NCI-H82 treated with DMSO at 0.1 percent for 48 hours (cell line): ENCODE results near the gene ITGA2.

ENCODE experiments used
- DNase-seq: peaks from one replicate; lab custom pipeline; 2025; ENCODE audit not compliant: unreplicated experiment; lab: John Stamatoyannopoulos, UW

ITGA2 gene

GRCh38 chr5:52988335-52989024 lies 672 bp upstream of the ITGA2 start:
- no peak for DNase-seq

GRCh38 chr5:52989781-52990527 lies 802 bp downstream of the ITGA2 start:
- no peak for DNase-seq

GRCh38 chr5:52990528-52990925 lies 1.4 kb downstream of the ITGA2 start:
- no peak for DNase-seq

- DNase-seq: no peak
Measured at GRCh38 chr5:52993367-52993766, 4.2 kb downstream of the ITGA2 start.

GRCh38 chr5:52994266-52994665 lies 5.1 kb downstream of the ITGA2 start:
- no peak for DNase-seq

GRCh38 chr5:52995095-52995494 lies 5.9 kb downstream of the ITGA2 start:
- no peak for DNase-seq

GRCh38 chr5:52995914-52996313 lies 6.8 kb downstream of the ITGA2 start:
- DNase-seq: no peak

GRCh38 chr5:52996979-52997378 lies 7.8 kb downstream of the ITGA2 start:
- DNase-seq: no peak

- no peak for DNase-seq
Measured at GRCh38 chr5:52997424-52997823, 8.3 kb downstream of the ITGA2 start.

- DNase-seq: no peak
Measured at GRCh38 chr5:52998552-52999313, 9.6 kb downstream of the ITGA2 start.

- no peak for DNase-seq
Measured at GRCh38 chr5:52999344-52999949, 10.3 kb downstream of the ITGA2 start.

- no peak for DNase-seq
Measured at GRCh38 chr5:53001541-53001940, 12.4 kb downstream of the ITGA2 start.

GRCh38 chr5:53002491-53002890 lies 13.3 kb downstream of the ITGA2 start:
- no peak for DNase-seq

GRCh38 chr5:53003144-53003543 lies 14.0 kb downstream of the ITGA2 start:
- no peak for DNase-seq

GRCh38 chr5:53006911-53007890 lies 18.0 kb downstream of the ITGA2 start:
- no peak for DNase-seq

GRCh38 chr5:53008751-53009150 lies 19.6 kb downstream of the ITGA2 start:
- no peak for DNase-seq

- DNase-seq: no peak
Measured at GRCh38 chr5:53009816-53010215, 20.7 kb downstream of the ITGA2 start.

GRCh38 chr5:53010814-53011213 lies 21.7 kb downstream of the ITGA2 start:
- no peak for DNase-seq

- no peak for DNase-seq
Measured at GRCh38 chr5:53011233-53011632, 22.1 kb downstream of the ITGA2 start.

- DNase-seq: no peak
Measured at GRCh38 chr5:53013857-53014256, 24.7 kb downstream of the ITGA2 start.
